ENCODE results near the gene RNF212.

Gene RNF212

GRCh38 chr4:1115528-1116293 is 2.3 kb upstream of the RNF212 start:
- no peak overlapping the region for H3K27ac ChIP-seq
- TF ChIP-seq CTCF (conservative IDR thresholded peaks at IDR 0.05) = no peak
- TF ChIP-seq ZFX (IDR thresholded peaks at IDR 0.05) = no peak

GRCh38 chr4:1112821-1113182 is 562 bp downstream of the RNF212 start:
- TF ChIP-seq CTCF (conservative IDR thresholded peaks at IDR 0.05) = no peak
- TF ChIP-seq ZFX (IDR thresholded peaks at IDR 0.05) = no peak
- H3K27ac ChIP-seq = no peak overlapping the region

- TF ChIP-seq ZFX (IDR thresholded peaks at IDR 0.05) (no peak), CTCF (conservative IDR thresholded peaks at IDR 0.05) (no peak)
- no peak overlapping the region for H3K27ac ChIP-seq
Measured at GRCh38 chr4:1112174-1112820, 1.1 kb downstream of the RNF212 start.

GRCh38 chr4:1111259-1111809 is 2.0 kb downstream of the RNF212 start:
- TF ChIP-seq CTCF (conservative IDR thresholded peaks at IDR 0.05) (no peak), ZFX (IDR thresholded peaks at IDR 0.05) (no peak)
- H3K27ac ChIP-seq = no peak overlapping the region

GRCh38 chr4:1109898-1110506 is 3.4 kb downstream of the RNF212 start:
- no peak overlapping the region for H3K27ac ChIP-seq
- no peak for TF ChIP-seq CTCF (conservative IDR thresholded peaks at IDR 0.05)
- TF ChIP-seq ZFX (IDR thresholded peaks at IDR 0.05) = no peak

GRCh38 chr4:1109333-1109732 is 4.0 kb downstream of the RNF212 start:
- H3K27ac ChIP-seq = no peak overlapping the region
- TF ChIP-seq ZFX (IDR thresholded peaks at IDR 0.05) = no peak
- TF ChIP-seq CTCF (conservative IDR thresholded peaks at IDR 0.05) = no peak

GRCh38 chr4:1105662-1106061 is 7.7 kb downstream of the RNF212 start:
- no peak overlapping the region for H3K27ac ChIP-seq
- TF ChIP-seq ZFX (IDR thresholded peaks at IDR 0.05) (no peak), CTCF (conservative IDR thresholded peaks at IDR 0.05) (no peak)
